H1 (cell line): Measurements from ENCODE around the gene FAM234A. TPM values are rescaled to one million over a fixed set of nuclear protein-coding genes. Genes with fewer than 3 reads are reported as not detected.

Experiments
- CTCF ChIA-PET: fragments of 300-600 bp; sonication (Branson Sonifier 250); formaldehyde crosslinking; loops from one replicate; lab custom pipeline; 2021; ENCODE audit not compliant: partially characterized antibody; lab: Charles Lee
- POLR2A ChIA-PET: fragments of 300-600 bp; sonication (Branson Sonifier 250); formaldehyde crosslinking; loops from one replicate; lab custom pipeline; 2021; ENCODE audit warnings: inconsistent platforms; ENCODE audit not compliant: partially characterized antibody; lab: Charles Lee
- DNase-seq, 2 experiments: peaks; one replicate each; pipeline versions ENCODE4 v3.0.0 to v3.0.0-alpha.2; 2010 to 2022; ENCODE audit warnings: low spot score in 2 of 2, low read depth in 1 of 2, mixed read lengths in 1 of 2
- FAIRE-seq: peaks from 2 replicates; lab custom pipeline; 2011; peaks lifted over from hg19 to GRCh38; lab: Jason Lieb, UNC
- H2AFZ ChIP-seq: 2 replicates; pipeline ENCODE4 v1.8.1; 2012; ENCODE audit warnings: low read length, inconsistent platforms
- H2AK5ac ChIP-seq: 2 replicates; pipeline ENCODE4 v1.6.1; 2013; ENCODE audit warnings: low read depth, low read length
- H2BK120ac ChIP-seq: replicated peaks from 2 replicates; pipeline ENCODE3; 2013; ENCODE audit warnings: low read depth, low read length, inconsistent platforms
- H2BK12ac ChIP-seq: 2 replicates; pipeline ENCODE4 v1.6.1; 2013; ENCODE audit warnings: low read depth, low read length
- H2BK15ac ChIP-seq: 2 replicates; pipeline ENCODE4 v1.6.1; 2013; ENCODE audit warnings: low read length
- H2BK20ac ChIP-seq: 2 replicates; pipeline ENCODE4 v1.6.1; 2013; ENCODE audit warnings: low read length
- H2BK5ac ChIP-seq: 2 replicates; pipeline ENCODE4 v1.6.1; 2013; ENCODE audit warnings: low read depth, low read length
- H3K14ac ChIP-seq: 2 replicates; pipeline ENCODE4 v1.6.1; 2013; ENCODE audit warnings: inconsistent platforms; ENCODE audit not compliant: insufficient read length
- H3K18ac ChIP-seq: 2 replicates; pipeline ENCODE4 v1.6.1; 2013; ENCODE audit warnings: low read length; ENCODE audit errors: extremely low read depth
- H3K23ac ChIP-seq: 2 replicates; pipeline ENCODE4 v1.6.1; 2013; ENCODE audit warnings: inconsistent platforms; ENCODE audit not compliant: insufficient read length
- H3K23me2 ChIP-seq: 2 replicates; pipeline ENCODE4 v1.6.1; 2013; ENCODE audit warnings: low read depth, low read length
- H3K27ac ChIP-seq: 2 replicates; pipeline ENCODE4 v1.6.1; 2011; ENCODE audit warnings: low read depth, low read length, inconsistent platforms
- H3K27me3 ChIP-seq, 4 experiments: replicated peaks in 1 of 4; 1 replicate in 1 of 4; 2 replicates in 3 of 4; pipeline versions ENCODE4 v1.6.1 to v1.8.1; 2011 to 2013; ENCODE audit warnings: low read length in 3 of 4, mild to moderate bottlenecking in 3 of 4, inconsistent platforms in 2 of 4, mixed read lengths in 2 of 4, moderate library complexity in 1 of 4; ENCODE audit not compliant: control insufficient read depth in 3 of 4, insufficient read depth in 3 of 4; ENCODE audit errors: extremely low read depth in 1 of 4
- H3K36me3 ChIP-seq, 4 experiments: 2 replicates each; pipeline versions ENCODE4 v1.6.1 to v1.8.1; 2011 to 2013; ENCODE audit warnings: mild to moderate bottlenecking in 4 of 4, low read length in 3 of 4, moderate library complexity in 2 of 4, control low read depth in 1 of 4, inconsistent platforms in 1 of 4; ENCODE audit not compliant: insufficient read depth in 4 of 4, control insufficient read depth in 2 of 4
- H3K4ac ChIP-seq: replicated peaks from 2 replicates; pipeline ENCODE3; 2013; ENCODE audit warnings: low read length, low read depth, mixed read lengths, inconsistent platforms; ENCODE audit not compliant: insufficient read length
- H3K4me1 ChIP-seq, 4 experiments: replicated peaks in 1 of 4; 1 replicate in 1 of 4; 2 replicates in 3 of 4; pipeline versions ENCODE4 v1.6.1 to v1.8.1; 2011 to 2013; ENCODE audit warnings: low read length in 3 of 4, inconsistent platforms in 2 of 4, mixed read lengths in 1 of 4; ENCODE audit not compliant: insufficient read depth in 4 of 4, control insufficient read depth in 3 of 4
- H3K4me2 ChIP-seq, 2 experiments: 2 replicates each; pipeline versions ENCODE4 v1.6.1 to v1.8.1; 2011 to 2013; ENCODE audit warnings: low read depth in 2 of 2, low read length in 2 of 2, control low read depth in 1 of 2, inconsistent platforms in 1 of 2, mild to moderate bottlenecking in 1 of 2; ENCODE audit not compliant: insufficient read depth in 1 of 2
- H3K4me3 ChIP-seq, 4 experiments: fragments of 200-600, 300-600 bp in 1 of 4; sonication (generic), shearing (Covaris generic), sonication (Bioruptor Twin) in 1 of 4; 2 replicates each; pipeline versions ENCODE4 v1.5.1 to v1.8.1; 2011 to 2016; ENCODE audit warnings: low read length in 4 of 4, low read depth in 3 of 4, control low read depth in 2 of 4, inconsistent platforms in 2 of 4, mild to moderate bottlenecking in 2 of 4, mixed read lengths in 1 of 4, moderate library complexity in 1 of 4; ENCODE audit not compliant: insufficient read depth in 2 of 4; ENCODE audit errors: extremely low read depth in 1 of 4
- H3K56ac ChIP-seq: replicated peaks from 2 replicates; pipeline ENCODE3; 2013; ENCODE audit warnings: low read depth, mild to moderate bottlenecking, mixed read lengths, low read length, inconsistent platforms; ENCODE audit not compliant: insufficient read length
- H3K79me1 ChIP-seq: 2 replicates; pipeline ENCODE4 v1.6.1; 2013; ENCODE audit warnings: low read depth, low read length, control low read depth
- H3K79me2 ChIP-seq, 2 experiments: 2 replicates each; pipeline versions ENCODE4 v1.6.1 to v1.8.1; 2012 to 2013; ENCODE audit warnings: low read length in 2 of 2, mild to moderate bottlenecking in 2 of 2, inconsistent platforms in 1 of 2; ENCODE audit not compliant: insufficient read depth in 2 of 2, control insufficient read depth in 1 of 2
- H3K9ac ChIP-seq, 4 experiments: replicated peaks in 1 of 4; 1 replicate in 1 of 4; 2 replicates in 3 of 4; pipeline versions ENCODE4 v1.6.1 to v1.8.1; 2011 to 2013; ENCODE audit warnings: low read depth in 3 of 4, low read length in 3 of 4, control low read depth in 2 of 4, mild to moderate bottlenecking in 2 of 4, moderate library complexity in 2 of 4, inconsistent platforms in 1 of 4; ENCODE audit errors: extremely low read depth in 1 of 4
- H3K9me3 ChIP-seq, 2 experiments: 2 replicates each; pipeline versions ENCODE4 v1.6.1 to v1.8.1; 2012 to 2013; ENCODE audit warnings: mild to moderate bottlenecking in 2 of 2, moderate library complexity in 2 of 2, control low read depth in 1 of 2, inconsistent platforms in 1 of 2, low read depth in 1 of 2, low read length in 1 of 2, mixed read lengths in 1 of 2; ENCODE audit not compliant: insufficient read depth in 2 of 2
- H4K20me1 ChIP-seq, 2 experiments: replicated peaks in 1 of 2; 2 replicates each; pipeline versions ENCODE3 to v1.8.1; 2011 to 2013; ENCODE audit warnings: inconsistent platforms in 2 of 2, low read length in 2 of 2, mild to moderate bottlenecking in 1 of 2; ENCODE audit not compliant: insufficient read depth in 2 of 2, control insufficient read depth in 1 of 2
- H4K5ac ChIP-seq: 2 replicates; pipeline ENCODE4 v1.6.1; 2013; ENCODE audit warnings: low read length, low read depth, mixed read lengths, inconsistent platforms; ENCODE audit not compliant: insufficient read length
- H4K8ac ChIP-seq: 2 replicates; pipeline ENCODE4 v1.8.0; 2013; ENCODE audit warnings: mild to moderate bottlenecking, moderate library complexity, low read length, inconsistent platforms; ENCODE audit not compliant: insufficient read depth; ENCODE audit errors: extremely low read depth
- H4K91ac ChIP-seq: replicated peaks from 2 replicates; pipeline ENCODE3; 2013; ENCODE audit warnings: low read length, mixed read lengths, inconsistent platforms; ENCODE audit not compliant: insufficient read length
- BRCA1 ChIP-seq: IDR thresholded peaks from 2 replicates; pipeline ENCODE4 v1.6.1; 2012; ENCODE audit warnings: low read depth, low read length, improper control_type of control experiment
- HDAC2 ChIP-seq, 2 experiments: fragments of 300-600 bp in 1 of 2; sonication (generic) in 1 of 2; IDR thresholded peaks; 2 replicates each; pipeline ENCODE4 v1.6.1; 2011 to 2012; ENCODE audit warnings: low read depth in 2 of 2, low read length in 2 of 2, mild to moderate bottlenecking in 2 of 2, moderate library complexity in 2 of 2, borderline replicate concordance in 1 of 2, inconsistent platforms in 1 of 2
- WGBS, 2 experiments: shearing (Covaris generic) in 1 of 2; methylation state at CpG; one replicate each; pipeline versions ENCODE4 v1.1.6 to v1.1.7; 2013 to 2015; ENCODE audit warnings: low lambda C conversion rate in 2 of 2, mixed read lengths in 2 of 2, inconsistent platforms in 1 of 2, low coverage in 1 of 2, missing lambda C conversion rate in 1 of 2; ENCODE audit not compliant: insufficient replicate concordance in 2 of 2, insufficient coverage in 1 of 2, insufficient read length in 1 of 2; ENCODE audit errors: extremely low coverage in 1 of 2, missing lambda C conversion rate in 1 of 2; 5-methylcytosine and 5-hydroxymethylcytosine counted together
- polyA plus RNA-seq, 7 experiments: library from polyadenylated mRNA; depleted of rRNA in 3 of 7; stranded (reverse) in 5 of 7; unstranded in 2 of 7; fragments of >200 nt in 5 of 7; fragments of 200-250 nt in 2 of 7; gene quantifications; 1 replicate in 5 of 7; 2 replicates in 1 of 7; 4 replicates in 1 of 7; pipeline versions ENCODE4 v1.2.1 to v1.2.3, GENCODE V29; 2011 to 2013; ENCODE audit warnings: missing spikeins in 2 of 7, mixed read lengths in 2 of 7
- total RNA-seq: library from RNA; stranded (reverse); fragmentation: NEBNext Ultra II Directional; extraction: Animal tissue kit (Norgen Biotek cat#: 25700); gene quantifications from 2 replicates; pipeline ENCODE4 v1.2.1, GENCODE V29; 2021

Gene FAM234A
- total and polyA plus RNA-seq, 2 of the 8 experiments (the other 6 are each of a cell fraction or from before 2014, with no cell fraction given): 80.6 to 104 TPM

- Histone ChIP-seq H3K4me3 (no peak overlapping the region), H3K9me3 (no peaks in the 10 kb centered on the region), H2AFZ (no peak overlapping the region), H4K91ac (no peak overlapping the region), H3K79me2 (no peaks in the 10 kb centered on the region), H3K14ac (no peak overlapping the region), H3K4me2 (no peak overlapping the region), H3K36me3 (peaks cover 5 to 12% (median 8%) of the 10 kb centered on the region in 4 experiments; a peak in 6 of 8 replicates), H2BK20ac (no peak overlapping the region), H3K23ac (no peak overlapping the region), H4K20me1 (peaks cover 0 to 13% of the 10 kb centered on the region in 2 experiments), H3K56ac (no peak overlapping the region), H3K9ac (no peak overlapping the region), H2AK5ac (no peak overlapping the region), H3K4me1 (no peaks in the 10 kb centered on the region), H3K18ac (no peak overlapping the region), H2BK120ac (no peak overlapping the region), H4K8ac (no peak overlapping the region), H3K4ac (no peak overlapping the region), H2BK15ac (no peak overlapping the region), H3K27me3 (no peaks in the 10 kb centered on the region), H3K27ac (no peak overlapping the region), H3K79me1 (no peaks in the 10 kb centered on the region), H3K23me2 (0 out of 2 replicates have a peak, but pooled peaks cover under 1% of the 10 kb centered on the region), H2BK5ac (no peak overlapping the region), H4K5ac (no peak overlapping the region), H2BK12ac (no peak overlapping the region)
- TF ChIP-seq HDAC2 (IDR thresholded peaks at IDR 0.05; ENCODE audit: borderline replicate concordance in 1 of 2, low read depth in 2 of 2, low read length in 2 of 2): no peak
- TF ChIP-seq BRCA1: no peak
- DNase-seq (no peak), FAIRE-seq (no peak)
- POLR2A ChIA-PET: interaction anchor here (1.2 to 2.0 kb wide), 2 partner anchors 7 to 10 kb away, joined by 4 read pairs; no protein-coding TSS in a partner anchor
- CTCF ChIA-PET: interaction anchor here (1.3 kb wide), 1 partner anchor 74 kb away, joined by 3 read pairs; no protein-coding TSS in a partner anchor
- WGBS, 2 experiments: 95% methylated on average over 27 of the region's 29 CpGs; no CpG with 5 or more reads in 1 of the 2 experiments
Observed at GRCh38 chr16:262121-262745, 27.6 kb downstream of the FAM234A start.
